ENCODE results near the gene ZNF710.

DNA sequence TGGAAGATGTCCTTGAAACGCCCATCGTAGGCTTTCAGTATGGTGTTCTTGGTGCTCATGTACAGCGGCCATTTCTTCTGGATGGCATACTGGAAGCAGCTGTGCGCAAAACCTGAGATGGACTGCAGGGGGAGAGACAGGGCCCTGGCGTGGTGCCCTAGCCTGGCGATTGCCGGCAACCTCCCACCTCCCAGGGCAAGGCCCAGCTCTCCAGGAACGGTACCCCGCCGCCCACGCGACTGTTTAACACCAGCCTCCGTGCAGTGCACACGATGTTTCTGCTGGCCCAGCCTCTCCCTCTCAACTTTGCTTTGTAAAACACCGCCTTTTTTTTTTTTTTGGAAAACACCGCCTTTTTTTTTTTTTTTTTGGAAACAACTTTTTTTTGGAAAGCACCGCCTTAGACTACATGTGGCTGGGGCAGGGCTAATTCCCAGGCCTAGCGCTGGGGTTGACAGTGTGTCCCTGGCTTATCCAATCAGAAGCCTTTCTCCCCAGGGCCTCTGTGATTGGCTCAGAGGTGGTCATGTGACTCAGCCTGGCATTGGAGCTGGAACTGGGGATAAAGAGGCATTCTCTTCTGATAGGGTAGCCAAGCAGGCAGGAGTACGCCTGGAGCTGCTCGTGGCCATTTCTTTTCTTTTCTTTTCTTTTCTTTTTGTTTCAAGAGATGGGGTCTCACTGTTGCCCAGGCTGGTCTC, 86.5 kb downstream of the ZNF710 start:
- TF ChIP-seq, protein P1, sequence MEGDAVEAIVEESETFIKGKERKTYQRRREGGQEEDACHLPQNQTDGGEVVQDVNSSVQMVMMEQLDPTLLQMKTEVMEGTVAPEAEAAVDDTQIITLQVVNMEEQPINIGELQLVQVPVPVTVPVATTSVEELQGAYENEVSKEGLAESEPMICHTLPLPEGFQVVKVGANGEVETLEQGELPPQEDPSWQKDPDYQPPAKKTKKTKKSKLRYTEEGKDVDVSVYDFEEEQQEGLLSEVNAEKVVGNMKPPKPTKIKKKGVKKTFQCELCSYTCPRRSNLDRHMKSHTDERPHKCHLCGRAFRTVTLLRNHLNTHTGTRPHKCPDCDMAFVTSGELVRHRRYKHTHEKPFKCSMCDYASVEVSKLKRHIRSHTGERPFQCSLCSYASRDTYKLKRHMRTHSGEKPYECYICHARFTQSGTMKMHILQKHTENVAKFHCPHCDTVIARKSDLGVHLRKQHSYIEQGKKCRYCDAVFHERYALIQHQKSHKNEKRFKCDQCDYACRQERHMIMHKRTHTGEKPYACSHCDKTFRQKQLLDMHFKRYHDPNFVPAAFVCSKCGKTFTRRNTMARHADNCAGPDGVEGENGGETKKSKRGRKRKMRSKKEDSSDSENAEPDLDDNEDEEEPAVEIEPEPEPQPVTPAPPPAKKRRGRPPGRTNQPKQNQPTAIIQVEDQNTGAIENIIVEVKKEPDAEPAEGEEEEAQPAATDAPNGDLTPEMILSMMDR (IDR thresholded peaks at IDR 0.05; ENCODE audit: extremely low read depth in 1 of 2, insufficient read depth in 1 of 2, low read depth in 1 of 2, low read length in 2 of 2) = peak in 1 of 2 donors; percentile 42
- TF ChIP-seq MYC (IDR thresholded peaks at IDR 0.05; ENCODE audit: low read depth, low read length) (no peak), POLR2A (IDR thresholded peaks at IDR 0.05; ENCODE audit: low read depth, low read length) (no peak), JUN (IDR thresholded peaks at IDR 0.05; ENCODE audit: borderline replicate concordance, insufficient read depth, insufficient read length, low read depth) (no peak), POLR2AphosphoS5 (IDR thresholded peaks at IDR 0.05; ENCODE audit: insufficient read depth, low read depth, low read length) (no peak), MAX (IDR thresholded peaks at IDR 0.05; ENCODE audit: insufficient read depth, insufficient read length) (no peak), EZH2 (IDR thresholded peaks at IDR 0.05; ENCODE audit: borderline replicate concordance, low read depth, low read length, severe bottlenecking) (no peak)
